HepG2 (cell line): ENCODE measurements around the gene SLC41A1. TPM values are rescaled to one million over a fixed set of nuclear protein-coding genes. Genes with fewer than 3 reads are reported as not detected.

Source experiments
- AGO2 ChIP-seq: fragments of 200-400 bp; formaldehyde crosslinking; optimal IDR thresholded peaks from 2 replicates; pipeline ENCODE3; 2017; ENCODE audit warnings: mild to moderate bottlenecking, low read depth, low read length, moderate library complexity
- HHEX ChIP-seq: IDR thresholded peaks from 2 replicates; pipeline ENCODE4 v1.6.1; 2016; ENCODE audit warnings: control low read depth
- IKZF4 ChIP-seq: sonication (generic); formaldehyde crosslinking; IDR thresholded peaks from 2 replicates; pipeline ENCODE4 v1.5.1; 2020; ENCODE audit warnings: borderline replicate concordance, mild to moderate bottlenecking, low read depth, missing genetic modification reagents; ENCODE audit errors: not compliant biosample characterization
- KAT2B ChIP-seq: fragments of 150-350 bp; IDR thresholded peaks from 2 replicates; pipeline ENCODE4 v1.6.1; 2014; ENCODE audit warnings: low read depth, low read length, borderline replicate concordance
- KDM4B ChIP-seq: sonication (generic); formaldehyde crosslinking; IDR thresholded peaks from 2 replicates; pipeline ENCODE4 v1.4.0; 2020; ENCODE audit warnings: missing genetic modification reagents
- PBX2 ChIP-seq: IDR thresholded peaks from 2 replicates; pipeline ENCODE4 v1.6.1; 2016; ENCODE audit warnings: control low read depth
- RBFOX2 ChIP-seq: fragments of 200-400 bp; formaldehyde crosslinking; IDR thresholded peaks from 2 replicates; pipeline ENCODE4 v1.6.1; 2017; ENCODE audit warnings: low read depth, mild to moderate bottlenecking, low read length
- RXRA ChIP-seq: sonication (generic); formaldehyde crosslinking; IDR thresholded peaks from 2 replicates; pipeline ENCODE4 v1.5.1; 2020; ENCODE audit warnings: missing genetic modification reagents
- SETDB1 ChIP-seq: sonication (generic); formaldehyde crosslinking; IDR thresholded peaks from 2 replicates; pipeline ENCODE4 v1.5.1; 2020; ENCODE audit warnings: missing genetic modification reagents, mild to moderate bottlenecking, borderline replicate concordance
- SMYD3 ChIP-seq: sonication (generic); formaldehyde crosslinking; IDR thresholded peaks from 2 replicates; pipeline ENCODE4 v1.8.1; 2023; ENCODE audit warnings: mild to moderate bottlenecking, missing genetic modification reagents
- ZBTB1 ChIP-seq: sonication (generic); formaldehyde crosslinking; IDR thresholded peaks from 2 replicates; pipeline ENCODE4 v1.4.0; 2020; ENCODE audit warnings: missing genetic modification reagents, borderline replicate concordance
- ZBTB10 ChIP-seq: sonication (generic); formaldehyde crosslinking; IDR thresholded peaks from 2 replicates; pipeline ENCODE4 v1.4.0; 2020; ENCODE audit warnings: missing genetic modification reagents, borderline replicate concordance
- ZFP90 ChIP-seq: sonication (generic); formaldehyde crosslinking; IDR thresholded peaks from 2 replicates; pipeline ENCODE4 v1.8.0; 2022; ENCODE audit warnings: missing genetic modification reagents, mild to moderate bottlenecking, inconsistent platforms, borderline replicate concordance
- ZMYM2 ChIP-seq: sonication (generic); formaldehyde crosslinking; IDR thresholded peaks from 2 replicates; pipeline ENCODE4 v1.8.0; 2022; ENCODE audit warnings: mild to moderate bottlenecking, missing genetic modification reagents
- ZNF160 ChIP-seq: sonication (generic); formaldehyde crosslinking; IDR thresholded peaks from 2 replicates; pipeline ENCODE4 v1.8.0; 2022; ENCODE audit warnings: mild to moderate bottlenecking, inconsistent platforms, missing genetic modification reagents
- ZNF460 ChIP-seq: sonication (generic); formaldehyde crosslinking; IDR thresholded peaks from 2 replicates; pipeline ENCODE4 v1.5.1; 2020; ENCODE audit warnings: missing genetic modification reagents, mild to moderate bottlenecking, borderline replicate concordance
- ZNF484 ChIP-seq: sonication (generic); formaldehyde crosslinking; IDR thresholded peaks from 2 replicates; pipeline ENCODE4 v1.5.1; 2020; ENCODE audit warnings: mild to moderate bottlenecking, low read depth, missing genetic modification reagents, borderline replicate concordance
- ZNF512 ChIP-seq: sonication (generic); formaldehyde crosslinking; IDR thresholded peaks from 2 replicates; pipeline ENCODE4 v1.4.0; 2020; ENCODE audit warnings: mild to moderate bottlenecking, missing genetic modification reagents
- ZNF513 ChIP-seq: sonication (generic); formaldehyde crosslinking; conservative IDR thresholded peaks from 2 replicates; pipeline ENCODE4 v1.5.0; 2020; ENCODE audit warnings: missing genetic modification reagents
- ZNF644 ChIP-seq: IDR thresholded peaks from 2 replicates; pipeline ENCODE4 v1.6.1; 2016; ENCODE audit warnings: low read depth
- polyA plus RNA-seq, 8 experiments: library from polyadenylated mRNA; depleted of rRNA in 3 of 8; stranded (reverse) in 7 of 8; unstranded in 1 of 8; fragments of >200 nt; fragmentation: Illumina TruSeq in 4 of 8; extraction: Trizol in 4 of 8; gene quantifications; 2 replicates each; pipeline versions ENCODE4 v1.2.1 to v1.2.3, GENCODE V29; 2011 to 2016; ENCODE audit warnings: low read depth in 4 of 8, missing spikeins in 1 of 8, mixed read lengths in 1 of 8; ENCODE audit not compliant: insufficient read depth in 1 of 8
- total RNA-seq, 5 experiments: library from RNA; depleted of rRNA; stranded (reverse); fragments of >200 nt; fragmentation: Illumina TruSeq; extraction: Trizol; gene quantifications; 2 replicates each; pipeline ENCODE4 v1.2.3, GENCODE V29; 2016; ENCODE audit warnings: low read depth in 1 of 5
- TF ChIP-seq, protein P1 (sequence below): IDR thresholded peaks from 2 replicates; pipeline ENCODE4 v1.6.1; 2016; ENCODE audit warnings: missing compliant biosample characterization, missing genetic modification reagents, borderline replicate concordance

SLC41A1 gene
- total and polyA plus RNA-seq, 2 of the 13 experiments (the other 11 are each of a cell fraction or from before 2014, with no cell fraction given) = 2.2 to 4.6 TPM

- TF ChIP-seq AGO2 = peak; percentile 97
- TF ChIP-seq RXRA = peak; percentile 87
- TF ChIP-seq ZFP90 = no peak
- no peak for TF ChIP-seq ZNF160 (CRISPR knock-in tag)
- TF ChIP-seq ZMYM2 = no peak
- TF ChIP-seq, protein P1, sequence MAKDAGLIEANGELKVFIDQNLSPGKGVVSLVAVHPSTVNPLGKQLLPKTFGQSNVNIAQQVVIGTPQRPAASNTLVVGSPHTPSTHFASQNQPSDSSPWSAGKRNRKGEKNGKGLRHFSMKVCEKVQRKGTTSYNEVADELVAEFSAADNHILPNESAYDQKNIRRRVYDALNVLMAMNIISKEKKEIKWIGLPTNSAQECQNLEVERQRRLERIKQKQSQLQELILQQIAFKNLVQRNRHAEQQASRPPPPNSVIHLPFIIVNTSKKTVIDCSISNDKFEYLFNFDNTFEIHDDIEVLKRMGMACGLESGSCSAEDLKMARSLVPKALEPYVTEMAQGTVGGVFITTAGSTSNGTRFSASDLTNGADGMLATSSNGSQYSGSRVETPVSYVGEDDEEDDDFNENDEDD = peak; percentile 56; the same call in 1 of the 2 replicates
- TF ChIP-seq KDM4B (CRISPR knock-in tag) = no peak; the same call in 1 of the 2 replicates
- TF ChIP-seq SETDB1 (CRISPR knock-in tag) = no peak
- TF ChIP-seq ZNF512 = no peak
- TF ChIP-seq PBX2 = no peak
- TF ChIP-seq ZNF484 (CRISPR knock-in tag) = no peak
- no peak for TF ChIP-seq KAT2B
- peak; percentile 98 for TF ChIP-seq RBFOX2
- no peak for TF ChIP-seq SMYD3 (CRISPR knock-in tag)
- peak; percentile 56; the same call in 1 of the 2 replicates for TF ChIP-seq ZNF460 (CRISPR knock-in tag)
- no peak for TF ChIP-seq ZNF644 (CRISPR knock-in tag)
- TF ChIP-seq HHEX (CRISPR knock-in tag) = no peak
- TF ChIP-seq ZNF513 (CRISPR knock-in tag) = no peak
- TF ChIP-seq ZBTB1 (CRISPR knock-in tag) = no peak
- no peak for TF ChIP-seq IKZF4 (CRISPR knock-in tag)
- TF ChIP-seq ZBTB10 = no peak
Observed at GRCh38 chr1:205749234-205750137, 63.5 kb downstream of the SLC41A1 start (continued).
